Testis (tissue), 3 donors: ENCODE data around the gene EIF4A2. TPM values are rescaled to one million over a fixed set of nuclear protein-coding genes. Genes with fewer than 3 reads are reported as not detected.

Experiments used
- DNase-seq: peaks from one replicate; pipeline ENCODE4 v3.0.0-alpha.2; 2019
- H3K27ac ChIP-seq, 2 donors: fragments of 200-600 bp; sonication (generic); one replicate each; pipeline ENCODE4 v1.5.1; 2019
- H3K27me3 ChIP-seq: fragments of 200-600 bp; sonication (generic); one replicate; pipeline ENCODE4 v1.5.1; 2019
- H3K36me3 ChIP-seq: fragments of 200-600 bp; sonication (generic); one replicate; pipeline ENCODE4 v1.5.1; 2017; ENCODE audit warnings: low read depth; ENCODE audit errors: missing control alignments
- H3K4me1 ChIP-seq: fragments of 200-600 bp; sonication (generic); one replicate; pipeline ENCODE4 v1.5.1; 2019
- H3K4me3 ChIP-seq, 2 donors: fragments of 200-600 bp; sonication (generic); one replicate each; pipeline ENCODE4 v1.5.1; 2017 to 2019
- H3K9me3 ChIP-seq: fragments of 200-600 bp; sonication (generic); one replicate; pipeline ENCODE4 v1.5.1; 2017
- POLR2A ChIP-seq: fragments of 450-650 bp; IDR thresholded peaks from one replicate; pipeline ENCODE4 v1.6.1; 2017; ENCODE audit warnings: antibody characterized with exemption, mild to moderate bottlenecking, moderate library complexity
- WGBS, 2 donors: methylation state at CpG; one replicate each; pipeline ENCODE4 v1.1.5; 2018; 5-methylcytosine and 5-hydroxymethylcytosine counted together
- intact Hi-C: fragments of 100-400 bp; cut with DNase I; formaldehyde crosslinking; loops from one replicate; pipeline ENCODE4 v1.15.1; 2023; ENCODE audit warnings: low total_unique reads
- polyA plus RNA-seq: library from polyadenylated mRNA; stranded (reverse); fragments of 350-450 nt; fragmentation: Illumina TruSeq; extraction: RNeasy Lipid Tissue Mini Kit (QIAGEN cat#74804); gene quantifications from one replicate; pipeline ENCODE4 v1.2.3, GENCODE V29; 2014; ENCODE audit warnings: low read depth, low replicate concordance; ENCODE audit not compliant: insufficient read depth
- total RNA-seq, 2 donors: library from RNA; depleted of rRNA; stranded (reverse); fragments of >200 nt; gene quantifications; one replicate each; pipeline ENCODE4 v1.2.3, GENCODE V29; 2016
- TF ChIP-seq, protein P1 (sequence below), 3 experiments: fragments of 450-650 bp in 2 of 3; fragments of 200-600 bp in 1 of 3; sonication (generic) in 1 of 3; IDR thresholded peaks; one replicate each; pipeline ENCODE4 v1.5.1; 2016 to 2019; ENCODE audit warnings: antibody characterized with exemption in 3 of 3, mild to moderate bottlenecking in 2 of 3, moderate library complexity in 1 of 3

EIF4A2 gene
- total and polyA plus RNA-seq, 3 donors from 2014 or later: 275 to 357 (median 283) TPM

DNA sequence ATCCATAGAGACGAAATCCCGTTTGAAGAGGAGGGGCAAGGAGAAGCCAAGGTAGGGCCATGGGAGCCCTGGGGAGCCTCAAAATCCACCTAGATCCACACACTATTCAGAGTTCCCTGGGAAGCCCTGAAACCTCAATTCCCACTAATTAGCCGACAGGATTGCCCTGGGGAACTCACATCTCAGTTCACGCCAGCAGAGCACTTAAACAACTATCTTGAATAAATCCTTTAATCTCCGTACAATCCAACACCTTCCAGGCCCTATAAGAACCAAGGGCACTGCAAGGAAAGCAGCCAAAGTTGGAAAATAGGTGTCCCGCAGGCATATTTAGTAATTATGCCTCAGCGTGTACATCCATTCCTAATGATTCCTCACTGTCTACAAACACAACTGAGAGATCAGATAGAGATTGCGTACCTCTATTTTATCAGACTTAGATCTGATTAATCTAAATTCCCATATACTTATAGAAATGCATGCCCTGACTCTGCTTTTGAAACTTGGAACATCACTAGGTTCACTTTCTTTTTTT lies 25.6 kb upstream of the EIF4A2 start:
- TF ChIP-seq, protein P1, sequence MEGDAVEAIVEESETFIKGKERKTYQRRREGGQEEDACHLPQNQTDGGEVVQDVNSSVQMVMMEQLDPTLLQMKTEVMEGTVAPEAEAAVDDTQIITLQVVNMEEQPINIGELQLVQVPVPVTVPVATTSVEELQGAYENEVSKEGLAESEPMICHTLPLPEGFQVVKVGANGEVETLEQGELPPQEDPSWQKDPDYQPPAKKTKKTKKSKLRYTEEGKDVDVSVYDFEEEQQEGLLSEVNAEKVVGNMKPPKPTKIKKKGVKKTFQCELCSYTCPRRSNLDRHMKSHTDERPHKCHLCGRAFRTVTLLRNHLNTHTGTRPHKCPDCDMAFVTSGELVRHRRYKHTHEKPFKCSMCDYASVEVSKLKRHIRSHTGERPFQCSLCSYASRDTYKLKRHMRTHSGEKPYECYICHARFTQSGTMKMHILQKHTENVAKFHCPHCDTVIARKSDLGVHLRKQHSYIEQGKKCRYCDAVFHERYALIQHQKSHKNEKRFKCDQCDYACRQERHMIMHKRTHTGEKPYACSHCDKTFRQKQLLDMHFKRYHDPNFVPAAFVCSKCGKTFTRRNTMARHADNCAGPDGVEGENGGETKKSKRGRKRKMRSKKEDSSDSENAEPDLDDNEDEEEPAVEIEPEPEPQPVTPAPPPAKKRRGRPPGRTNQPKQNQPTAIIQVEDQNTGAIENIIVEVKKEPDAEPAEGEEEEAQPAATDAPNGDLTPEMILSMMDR (IDR thresholded peaks at IDR 0.05): no peak
- no peak for TF ChIP-seq POLR2A
- Histone ChIP-seq H3K36me3 (no peaks in the 10 kb centered on the region), H3K9me3 (no peaks in the 10 kb centered on the region), H3K4me1 (no peaks in the 10 kb centered on the region), H3K27ac (no peak overlapping the region), H3K27me3 (no peaks in the 10 kb centered on the region), H3K4me3 (no peak overlapping the region)
- 85 to 89% methylated on average over 8 of the region's 8 CpGs for WGBS, 2 donors
- intact Hi-C loops: no loop called here
- no peak for DNase-seq

DNA sequence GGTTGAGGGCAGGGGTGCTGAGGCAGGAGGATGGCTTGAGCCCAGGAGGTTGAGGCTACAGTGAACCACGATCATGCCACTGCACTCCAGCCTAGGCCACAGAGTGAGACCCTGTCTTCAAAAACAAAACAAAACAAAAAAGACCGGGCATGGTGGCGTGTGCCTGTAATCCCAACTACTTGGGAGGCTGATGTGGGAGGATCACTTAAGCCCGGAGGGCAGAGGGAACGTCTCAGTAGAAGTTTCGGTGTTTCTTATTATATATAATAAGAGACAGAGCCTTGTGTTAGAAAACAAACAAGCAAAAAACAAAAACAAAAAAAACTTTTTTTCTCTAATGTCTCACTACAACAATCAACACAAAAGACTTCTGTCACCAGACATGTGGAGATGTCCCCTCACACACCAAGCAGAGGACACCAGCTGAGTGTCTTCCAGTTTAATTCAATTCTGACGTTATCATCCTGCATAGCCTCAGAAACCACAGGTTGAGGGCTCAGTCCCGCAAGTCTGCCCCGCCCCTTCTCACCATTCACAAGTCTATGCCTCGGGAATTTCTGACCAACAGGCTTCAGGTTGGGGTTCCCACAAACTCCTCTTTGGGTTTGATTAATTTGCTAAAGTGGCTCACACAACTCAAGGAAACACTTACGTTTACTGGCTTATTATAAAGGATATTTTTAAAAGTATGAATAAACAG lies 24.0 kb upstream of the EIF4A2 start:
- intact Hi-C loops: no loop called here
- no peak for DNase-seq
- Histone ChIP-seq H3K27ac (no peak overlapping the region), H3K27me3 (no peaks in the 10 kb centered on the region), H3K4me3 (no peak overlapping the region), H3K9me3 (no peaks in the 10 kb centered on the region), H3K4me1 (no peaks in the 10 kb centered on the region), H3K36me3 (no peaks in the 10 kb centered on the region)
- TF ChIP-seq POLR2A: no peak
- TF ChIP-seq, protein P1 (IDR thresholded peaks at IDR 0.05): no peak
- 77 to 80% methylated on average over 11 of the region's 11 CpGs for WGBS, 2 donors

DNA sequence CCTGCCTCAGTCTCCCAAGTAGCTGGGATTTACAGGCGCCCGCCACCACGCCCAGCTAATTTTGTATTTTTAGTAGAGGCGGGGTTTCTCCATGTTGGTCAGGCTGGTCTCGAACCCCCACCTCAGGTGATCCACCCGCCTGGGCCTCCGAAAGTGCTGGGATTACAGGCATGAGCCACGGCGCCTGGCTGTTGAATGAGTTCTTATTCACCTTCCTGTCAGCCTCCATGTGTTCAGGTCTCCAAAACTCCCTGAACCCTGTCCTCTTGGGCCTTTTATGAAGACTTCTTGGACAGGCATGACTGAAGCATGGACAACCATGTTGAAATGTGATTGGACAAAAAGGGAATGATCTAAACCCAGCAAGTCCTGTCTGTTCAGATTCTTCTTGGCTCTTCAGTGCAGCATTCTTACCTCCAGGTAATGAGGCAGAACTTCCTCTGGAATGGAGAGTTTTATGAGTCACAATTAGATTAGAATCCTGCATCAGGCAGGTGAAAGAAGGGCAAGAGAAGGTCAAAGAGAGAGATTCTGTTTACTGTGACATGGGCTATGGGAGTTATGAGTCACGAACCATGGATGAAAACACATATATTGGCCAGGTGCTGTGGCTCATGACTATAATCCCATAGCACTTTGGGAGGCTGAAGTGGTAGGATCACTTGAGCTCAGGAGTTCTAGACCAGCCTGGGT lies 23.1 kb upstream of the EIF4A2 start:
- DNase-seq: no peak
- H3K27ac ChIP-seq: no peak overlapping the region
- no peak overlapping the region for H3K4me3 ChIP-seq
- H3K36me3 ChIP-seq: no peaks in the 10 kb centered on the region
- H3K27me3 ChIP-seq: no peaks in the 10 kb centered on the region
- intact Hi-C loops: no loop called here
- H3K9me3 ChIP-seq: no peaks in the 10 kb centered on the region
- 94 to 95% methylated on average over 10 of the region's 10 CpGs for WGBS, 2 donors
- no peaks in the 10 kb centered on the region for H3K4me1 ChIP-seq
- TF ChIP-seq, protein P1 (IDR thresholded peaks at IDR 0.05): no peak
- no peak for TF ChIP-seq POLR2A

DNA sequence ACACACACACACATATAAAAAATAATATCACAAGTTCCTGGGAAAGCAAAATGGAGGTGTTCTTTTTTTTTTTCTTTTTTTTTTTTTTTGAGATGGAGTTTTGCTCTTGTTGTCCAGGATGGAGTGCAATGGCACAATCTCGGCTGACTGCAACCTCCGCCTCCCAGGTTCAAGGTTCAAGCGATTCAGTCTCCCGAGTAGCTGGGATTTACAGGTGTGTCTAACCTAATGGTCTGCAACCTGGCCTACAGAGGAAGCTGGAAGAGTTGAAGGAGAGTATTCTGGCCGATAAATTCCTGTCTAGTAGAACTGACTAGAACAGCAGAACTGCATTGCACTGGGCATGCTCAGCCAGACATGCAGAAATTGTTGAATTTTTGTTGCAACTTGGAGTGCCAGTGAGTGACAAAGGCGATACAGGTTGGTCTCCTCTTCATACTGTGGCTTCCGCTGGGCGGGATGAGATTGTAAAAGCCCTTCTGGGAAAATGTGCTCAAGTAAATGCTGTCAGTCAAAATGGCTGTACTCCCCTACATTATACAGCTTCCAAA lies 22.4 kb upstream of the EIF4A2 start:
- no peaks in the 10 kb centered on the region for H3K27me3 ChIP-seq
- H3K4me3 ChIP-seq: no peak overlapping the region
- intact Hi-C loops: no loop called here
- H3K4me1 ChIP-seq: no peaks in the 10 kb centered on the region
- H3K9me3 ChIP-seq: no peaks in the 10 kb centered on the region
- H3K36me3 ChIP-seq: no peaks in the 10 kb centered on the region
- no peak for DNase-seq
- TF ChIP-seq POLR2A: no peak
- no peak overlapping the region for H3K27ac ChIP-seq
- WGBS, 2 donors: 83 to 91% methylated on average over 8 of the region's 8 CpGs

DNA sequence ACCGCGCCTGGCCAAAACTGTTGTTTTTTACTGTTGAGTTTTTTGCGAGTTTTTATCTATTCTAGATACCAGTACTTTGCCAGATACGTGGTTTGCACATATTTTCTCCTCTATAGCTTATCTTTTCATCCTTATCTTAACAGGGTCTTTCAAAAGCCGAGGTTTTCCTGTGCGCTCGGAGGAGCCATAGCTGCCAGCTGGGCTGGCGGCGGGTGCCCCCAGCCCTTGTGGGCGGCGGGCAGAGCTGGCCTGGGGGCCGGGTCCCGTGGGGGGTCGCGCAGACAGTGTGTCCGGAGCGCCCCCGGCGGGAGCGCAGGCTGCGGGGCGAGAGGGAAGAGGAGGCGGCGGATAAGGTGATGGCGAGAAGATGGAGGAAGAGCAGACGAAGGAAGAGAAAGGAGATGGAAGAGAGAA lies 11.1 kb upstream of the EIF4A2 start:
- 6 to 8% methylated on average over 26 of the region's 26 CpGs for WGBS, 2 donors

More for the DNA sequence above, 11.1 kb upstream of the EIF4A2 start:
- DNase-seq: no peak
- H3K9me3 ChIP-seq: no peaks in the 10 kb centered on the region
- peak overlapping the region; percentile 46 to 53 for H3K4me3 ChIP-seq
- intact Hi-C loops: no loop called here
- no peaks in the 10 kb centered on the region for H3K4me1 ChIP-seq
- TF ChIP-seq POLR2A: no peak
- TF ChIP-seq, protein P1 (IDR thresholded peaks at IDR 0.05): no peak
- H3K36me3 ChIP-seq: no peaks in the 10 kb centered on the region
- H3K27ac ChIP-seq: peak overlapping the region; percentile 2 to 71
- H3K27me3 ChIP-seq: no peaks in the 10 kb centered on the region
